OCI-LY7 (cell line): ENCODE results near the gene DAP3.

Source experiments
- EZH2phosphoT487 ChIP-seq: fragments of 200-600 bp; sonication (generic); IDR thresholded peaks from 2 replicates; pipeline ENCODE4 v1.6.1; 2018; ENCODE audit warnings: low read depth, borderline replicate concordance, mild to moderate bottlenecking, mixed run types, antibody characterized with exemption, low read length, moderate library complexity, mixed read lengths
- TF ChIP-seq, protein P1 (sequence below): fragments of 200-600 bp; sonication (generic); conservative IDR thresholded peaks from 2 replicates; pipeline ENCODE4 v1.5.1; 2014; ENCODE audit warnings: mild to moderate bottlenecking, antibody characterized with exemption, low read length, moderate library complexity, mixed read lengths

DNA sequence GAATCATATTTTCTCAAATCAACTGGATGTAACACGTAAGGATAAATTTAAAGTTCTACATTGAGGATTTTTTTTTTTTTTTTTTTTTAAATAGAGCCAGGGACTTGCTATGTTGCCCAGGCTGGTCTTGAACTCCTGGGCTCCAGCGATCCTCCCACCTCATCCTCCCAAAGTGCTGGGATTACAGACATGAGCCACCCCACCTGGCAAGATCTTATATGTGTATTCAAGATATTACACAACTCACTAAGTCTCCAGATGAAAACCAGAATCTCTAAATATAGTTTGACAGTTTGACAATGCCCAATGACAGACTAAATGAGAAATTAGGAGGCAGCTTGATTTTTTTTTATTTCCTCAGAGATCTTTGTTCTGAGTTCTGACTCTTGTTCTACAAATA lies 7.1 kb upstream of the DAP3 start:
- TF ChIP-seq, protein P1, sequence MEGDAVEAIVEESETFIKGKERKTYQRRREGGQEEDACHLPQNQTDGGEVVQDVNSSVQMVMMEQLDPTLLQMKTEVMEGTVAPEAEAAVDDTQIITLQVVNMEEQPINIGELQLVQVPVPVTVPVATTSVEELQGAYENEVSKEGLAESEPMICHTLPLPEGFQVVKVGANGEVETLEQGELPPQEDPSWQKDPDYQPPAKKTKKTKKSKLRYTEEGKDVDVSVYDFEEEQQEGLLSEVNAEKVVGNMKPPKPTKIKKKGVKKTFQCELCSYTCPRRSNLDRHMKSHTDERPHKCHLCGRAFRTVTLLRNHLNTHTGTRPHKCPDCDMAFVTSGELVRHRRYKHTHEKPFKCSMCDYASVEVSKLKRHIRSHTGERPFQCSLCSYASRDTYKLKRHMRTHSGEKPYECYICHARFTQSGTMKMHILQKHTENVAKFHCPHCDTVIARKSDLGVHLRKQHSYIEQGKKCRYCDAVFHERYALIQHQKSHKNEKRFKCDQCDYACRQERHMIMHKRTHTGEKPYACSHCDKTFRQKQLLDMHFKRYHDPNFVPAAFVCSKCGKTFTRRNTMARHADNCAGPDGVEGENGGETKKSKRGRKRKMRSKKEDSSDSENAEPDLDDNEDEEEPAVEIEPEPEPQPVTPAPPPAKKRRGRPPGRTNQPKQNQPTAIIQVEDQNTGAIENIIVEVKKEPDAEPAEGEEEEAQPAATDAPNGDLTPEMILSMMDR, result no peak
- no peak for TF ChIP-seq EZH2phosphoT487
